ENCODE measurements around the gene DRAXIN.

- TF ChIP-seq CTCF (IDR thresholded peaks at IDR 0.05) (no peak), POLR2A (IDR thresholded peaks at IDR 0.05) (no peak), POLR2AphosphoS5 (IDR thresholded peaks at IDR 0.05) (no peak), EP300 (IDR thresholded peaks at IDR 0.05) (no peak)
Measured at GRCh38 chr1:11705596-11705995, 14.1 kb downstream of the DRAXIN start.
